ENCODE data around the gene TMTC3. TPM values are rescaled to one million over a fixed set of nuclear protein-coding genes. Genes with fewer than 3 reads are reported as not detected.

Gene TMTC3
- total and polyA plus RNA-seq, 12 donors: 2.9 to 33.7 (median 13.7) TPM

DNA sequence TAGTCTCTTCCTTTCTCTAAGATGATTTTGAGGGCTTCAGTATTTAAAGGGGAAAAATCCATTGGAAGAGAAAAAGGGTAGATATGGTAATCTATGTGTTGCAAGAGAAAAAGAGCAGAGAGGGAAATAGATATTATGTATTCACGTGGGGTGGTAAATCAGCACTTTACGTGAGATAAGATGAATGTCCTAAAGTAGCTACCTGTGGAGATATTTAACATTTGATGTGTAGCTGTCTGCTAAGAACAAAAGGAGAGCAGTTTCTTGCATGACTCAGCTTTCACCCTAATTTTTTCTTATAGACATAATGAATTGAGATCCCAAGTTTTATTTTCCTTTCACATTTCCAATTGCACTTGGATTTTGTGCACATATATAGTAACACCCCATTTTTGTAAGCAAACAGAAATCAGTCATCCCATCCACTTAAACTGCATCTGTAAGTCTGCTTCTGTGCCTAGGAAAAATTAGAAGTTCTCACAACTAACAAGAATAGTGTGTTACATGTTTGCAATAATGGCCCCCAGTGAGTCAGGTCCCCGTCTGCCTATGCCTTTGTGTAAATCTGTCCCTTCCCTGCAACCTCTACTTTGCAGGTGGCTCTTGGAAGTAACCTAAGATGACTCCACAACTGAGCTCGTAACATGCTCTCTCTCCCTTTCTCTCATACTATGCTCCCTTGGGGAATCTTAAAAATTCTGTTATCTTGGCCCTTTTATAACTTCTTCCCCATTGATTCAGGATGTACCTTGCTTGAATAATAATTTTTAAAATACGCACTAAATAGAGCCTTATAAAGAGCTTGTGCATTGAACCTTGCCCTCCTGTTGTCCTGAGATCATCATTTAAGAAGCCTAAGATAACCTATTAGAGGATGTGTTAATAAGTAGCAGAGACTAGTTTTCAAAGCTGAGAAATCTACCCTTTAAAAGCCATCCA, 3.7 kb downstream of the TMTC3 start:
- no peaks in the 10 kb centered on the region for H3K36me3 ChIP-seq (replicated peaks in 1 of 2)
- TF ChIP-seq POLR2A (IDR thresholded peaks at IDR 0.05): no peak
- TF ChIP-seq, protein P1, sequence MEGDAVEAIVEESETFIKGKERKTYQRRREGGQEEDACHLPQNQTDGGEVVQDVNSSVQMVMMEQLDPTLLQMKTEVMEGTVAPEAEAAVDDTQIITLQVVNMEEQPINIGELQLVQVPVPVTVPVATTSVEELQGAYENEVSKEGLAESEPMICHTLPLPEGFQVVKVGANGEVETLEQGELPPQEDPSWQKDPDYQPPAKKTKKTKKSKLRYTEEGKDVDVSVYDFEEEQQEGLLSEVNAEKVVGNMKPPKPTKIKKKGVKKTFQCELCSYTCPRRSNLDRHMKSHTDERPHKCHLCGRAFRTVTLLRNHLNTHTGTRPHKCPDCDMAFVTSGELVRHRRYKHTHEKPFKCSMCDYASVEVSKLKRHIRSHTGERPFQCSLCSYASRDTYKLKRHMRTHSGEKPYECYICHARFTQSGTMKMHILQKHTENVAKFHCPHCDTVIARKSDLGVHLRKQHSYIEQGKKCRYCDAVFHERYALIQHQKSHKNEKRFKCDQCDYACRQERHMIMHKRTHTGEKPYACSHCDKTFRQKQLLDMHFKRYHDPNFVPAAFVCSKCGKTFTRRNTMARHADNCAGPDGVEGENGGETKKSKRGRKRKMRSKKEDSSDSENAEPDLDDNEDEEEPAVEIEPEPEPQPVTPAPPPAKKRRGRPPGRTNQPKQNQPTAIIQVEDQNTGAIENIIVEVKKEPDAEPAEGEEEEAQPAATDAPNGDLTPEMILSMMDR (IDR thresholded peaks at IDR 0.05): no peak
- H3K27ac ChIP-seq: no peak overlapping the region
- no peak overlapping the region for H3K4me3 ChIP-seq
- 85 to 93% (median 90%) methylated on average over 5 of the region's 5 CpGs for WGBS, 4 donors
- DNase-seq: no peak
- H3K27me3 ChIP-seq: no peaks in the 10 kb centered on the region
- peaks cover 10 to 24% of the 10 kb centered on the region in 2 donors for H3K4me1 ChIP-seq (replicated peaks in 1 of 2)
- no peaks in the 10 kb centered on the region for H3K9me3 ChIP-seq (replicated peaks in 1 of 3)
- intact Hi-C loops (cut with DNase I): no loop called here

DNA sequence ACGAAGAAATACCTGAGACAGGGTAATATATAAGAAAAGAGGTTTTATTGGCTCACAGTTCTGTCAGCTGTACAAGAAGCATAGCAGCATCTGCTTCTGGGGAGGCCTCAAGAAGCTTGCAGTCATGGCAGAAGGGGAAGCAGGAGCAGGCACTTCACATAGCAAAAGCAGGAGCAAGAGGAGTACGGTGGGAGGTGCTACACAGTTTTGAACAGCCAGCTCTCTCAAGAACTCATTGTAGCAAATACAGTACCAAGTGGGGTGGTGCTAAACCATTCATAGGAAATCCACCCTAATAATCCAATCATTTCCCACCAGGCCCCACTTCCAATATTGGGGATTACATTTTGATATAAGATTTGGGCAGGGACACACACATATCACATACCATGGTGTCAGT, 8.0 kb downstream of the TMTC3 start:
- DNase-seq: no peak
- TF ChIP-seq, protein P1 (IDR thresholded peaks at IDR 0.05): no peak
- TF ChIP-seq POLR2A (IDR thresholded peaks at IDR 0.05): no peak
- no peak overlapping the region for H3K27ac ChIP-seq
- peaks cover 0 to 6% of the 10 kb centered on the region in 2 donors for H3K4me1 ChIP-seq (replicated peaks in 1 of 2)
- WGBS, 4 donors: 96 to 99% (median 98%) methylated on average over 2 of the region's 2 CpGs
- intact Hi-C loops (cut with DNase I): no loop called here
- H3K36me3 ChIP-seq (replicated peaks in 1 of 2): no peaks in the 10 kb centered on the region
- H3K27me3 ChIP-seq: no peaks in the 10 kb centered on the region
- H3K9me3 ChIP-seq (replicated peaks in 1 of 3): no peaks in the 10 kb centered on the region
- H3K4me3 ChIP-seq: no peak overlapping the region

DNA sequence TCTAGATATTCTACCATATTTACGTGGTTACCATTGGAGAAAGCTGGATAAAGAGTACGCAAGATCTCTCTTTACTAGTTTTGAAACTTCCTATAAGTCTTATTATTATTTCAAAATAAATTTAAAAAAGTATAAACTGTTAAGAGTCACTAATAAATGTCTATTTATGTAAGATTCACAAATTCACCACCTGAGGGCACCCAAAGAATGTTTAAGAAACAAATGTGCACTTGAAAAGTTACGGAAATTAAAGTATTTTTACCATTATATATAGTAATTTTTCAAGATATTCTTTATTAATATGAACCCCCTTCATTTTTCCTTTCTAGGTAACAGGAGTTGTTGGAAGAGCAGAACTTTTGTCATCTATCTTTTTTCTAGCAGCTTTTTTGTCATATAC, 11.9 kb downstream of the TMTC3 start:
- Histone ChIP-seq H3K27ac (no peak overlapping the region), H3K4me3 (no peak overlapping the region), H3K27me3 (no peaks in the 10 kb centered on the region), H3K4me1 (replicated peaks in 1 of 2) (no peaks in the 10 kb centered on the region), H3K9me3 (replicated peaks in 1 of 3) (no peaks in the 10 kb centered on the region), H3K36me3 (replicated peaks in 1 of 2) (no peaks in the 10 kb centered on the region)
- no peak for TF ChIP-seq POLR2A (IDR thresholded peaks at IDR 0.05)
- TF ChIP-seq, protein P1 (IDR thresholded peaks at IDR 0.05): peak in 5 of 6 experiments; percentile 6 to 49 (median 13)
- no peak for DNase-seq
- 78 to 81% (median 78%) methylated on average over 3 of the region's 3 CpGs for WGBS, 4 donors
- intact Hi-C loops (cut with DNase I): no loop called here

DNA sequence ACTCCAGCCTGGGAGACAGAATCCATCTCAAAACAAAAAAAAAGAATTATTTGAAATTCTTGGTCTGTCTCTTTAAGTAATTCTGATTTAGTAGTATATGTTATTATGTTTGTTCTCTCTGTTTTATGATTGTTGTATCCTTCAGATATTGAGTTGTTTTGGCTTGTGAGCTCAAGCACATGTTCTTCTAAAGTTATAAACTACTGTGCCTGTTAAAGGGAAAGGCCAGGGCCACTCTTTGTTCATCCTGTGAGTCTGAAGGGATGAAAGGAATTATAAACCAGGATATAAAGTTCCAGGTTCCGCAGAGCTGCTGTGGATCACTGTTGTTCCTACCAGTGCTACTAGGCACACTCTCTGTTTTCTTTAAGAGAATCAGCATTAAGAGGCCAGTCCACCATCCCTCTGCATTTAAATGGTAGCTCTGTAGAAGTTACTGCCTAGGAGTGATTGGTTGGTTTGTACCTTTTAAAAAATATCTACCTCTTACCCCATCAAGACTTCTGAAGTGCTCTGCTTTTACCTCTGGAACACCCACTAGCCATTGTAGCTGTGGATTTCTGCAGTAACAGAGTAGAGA, 14.1 kb downstream of the TMTC3 start:
- H3K4me3 ChIP-seq: no peak overlapping the region
- H3K9me3 ChIP-seq (replicated peaks in 1 of 3): no peaks in the 10 kb centered on the region
- no peaks in the 10 kb centered on the region for H3K27me3 ChIP-seq
- intact Hi-C loops (cut with DNase I): no loop called here
- no peaks in the 10 kb centered on the region for H3K4me1 ChIP-seq (replicated peaks in 1 of 2)
- no peak overlapping the region for H3K27ac ChIP-seq
- TF ChIP-seq POLR2A (IDR thresholded peaks at IDR 0.05): no peak
- TF ChIP-seq, protein P1 (IDR thresholded peaks at IDR 0.05): no peak
- no peaks in the 10 kb centered on the region for H3K36me3 ChIP-seq (replicated peaks in 1 of 2)
- 88 to 97% (median 95%) methylated on average over 1 of the region's 1 CpG for WGBS, 4 donors
- no peak for DNase-seq
